Esophagus squamous epithelium (tissue), 5 donors: ENCODE results near the gene CLIC1. TPM values are rescaled to one million over a fixed set of nuclear protein-coding genes. Genes with fewer than 3 reads are reported as not detected.

Source experiments
- DNase-seq: peaks from one replicate; lab custom pipeline; 2025; lab: John Stamatoyannopoulos, UW
- H3K27ac ChIP-seq, 4 donors: fragments of 200-600 bp; sonication (generic); one replicate each; pipeline ENCODE4 v1.5.1; 2016 to 2019; ENCODE audit warnings: mild to moderate bottlenecking in 1 of 4
- H3K27me3 ChIP-seq, 4 donors: fragments of 200-600 bp; sonication (generic); 1 replicate in 3 of 4; 2 replicates in 1 of 4; pipeline versions ENCODE4 v1.5.1 to v1.6.0; 2017 to 2021; ENCODE audit warnings: antibody characterized with exemption in 1 of 4
- H3K36me3 ChIP-seq, 3 donors: fragments of 200-600 bp; sonication (generic); one replicate each; pipeline ENCODE4 v1.5.1; 2016 to 2019
- H3K4me1 ChIP-seq, 3 donors: fragments of 200-600 bp; sonication (generic); one replicate each; pipeline ENCODE4 v1.5.1; 2017 to 2019
- H3K4me3 ChIP-seq, 4 donors: fragments of 200-600 bp; sonication (generic); 1 replicate in 3 of 4; 2 replicates in 1 of 4; pipeline ENCODE4 v1.5.1; 2016 to 2019; ENCODE audit warnings: mild to moderate bottlenecking in 2 of 4, moderate library complexity in 1 of 4
- H3K9me3 ChIP-seq, 3 donors: fragments of 200-600 bp; sonication (generic); one replicate each; pipeline ENCODE4 v1.5.1; 2016 to 2019
- POLR2A ChIP-seq, 4 donors: fragments of 450-650 bp; IDR thresholded peaks; one replicate each; pipeline ENCODE4 v1.6.1; 2017; ENCODE audit warnings: antibody characterized with exemption in 4 of 4, mild to moderate bottlenecking in 4 of 4, moderate library complexity in 3 of 4
- WGBS, 2 donors: methylation state at CpG; one replicate each; pipeline ENCODE4 v1.1.5; 2018; 5-methylcytosine and 5-hydroxymethylcytosine counted together
- intact Hi-C: fragments of 100-400 bp; cut with DNase I; formaldehyde crosslinking; loops from one replicate; pipeline ENCODE4 v1.15.0; 2022
- total RNA-seq, 4 donors: library from RNA; depleted of rRNA; stranded (reverse); fragments of >200 nt; gene quantifications; one replicate each; pipeline ENCODE4 v1.1.0, GENCODE V29; 2016
- TF ChIP-seq, protein P1 (sequence below), 6 experiments: fragments of 450-650 bp in 4 of 6; fragments of 200-600 bp in 2 of 6; sonication (generic) in 2 of 6; IDR thresholded peaks; one replicate each; pipeline ENCODE4 v1.5.1; 2016 to 2019; ENCODE audit warnings: antibody characterized with exemption in 6 of 6, mild to moderate bottlenecking in 4 of 6, moderate library complexity in 4 of 6
- donor health status: DM: yes; HTN: yes; CAD: no.

The CLIC1 gene
- total RNA-seq, 4 donors from 2014 or later, result 289 to 440 (median 365) TPM

DNA sequence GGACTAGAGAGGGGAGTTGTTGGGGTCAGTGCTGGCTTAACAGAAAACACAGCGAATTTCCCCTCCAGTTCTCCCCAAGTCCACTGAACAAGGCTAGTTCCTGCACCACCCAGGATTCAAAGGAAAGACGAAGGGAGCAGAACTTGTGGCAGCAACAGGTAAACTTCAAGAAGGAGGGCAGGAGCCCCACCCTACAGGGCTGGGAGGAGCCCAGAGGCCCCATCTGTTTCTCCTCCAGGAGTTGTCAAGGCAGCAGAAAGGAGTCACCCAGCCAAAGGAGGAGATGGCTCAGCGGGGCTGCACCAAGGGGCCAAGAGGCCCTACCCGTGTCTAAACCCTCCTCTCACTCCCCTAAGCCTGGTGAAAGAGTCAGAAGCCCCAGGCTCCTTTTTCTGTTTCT, 27.9 kb upstream of the CLIC1 start:
- H3K36me3 ChIP-seq, result peaks cover 0 to 22% (median 0%) of the 10 kb centered on the region in 3 donors
- H3K4me3 ChIP-seq, result no peak overlapping the region
- WGBS, 2 donors, result 77 to 84% methylated on average over 4 of the region's 4 CpGs
- no peak overlapping the region for H3K27ac ChIP-seq
- no peak for DNase-seq
- H3K27me3 ChIP-seq, result no peaks in the 10 kb centered on the region
- TF ChIP-seq, protein P1, sequence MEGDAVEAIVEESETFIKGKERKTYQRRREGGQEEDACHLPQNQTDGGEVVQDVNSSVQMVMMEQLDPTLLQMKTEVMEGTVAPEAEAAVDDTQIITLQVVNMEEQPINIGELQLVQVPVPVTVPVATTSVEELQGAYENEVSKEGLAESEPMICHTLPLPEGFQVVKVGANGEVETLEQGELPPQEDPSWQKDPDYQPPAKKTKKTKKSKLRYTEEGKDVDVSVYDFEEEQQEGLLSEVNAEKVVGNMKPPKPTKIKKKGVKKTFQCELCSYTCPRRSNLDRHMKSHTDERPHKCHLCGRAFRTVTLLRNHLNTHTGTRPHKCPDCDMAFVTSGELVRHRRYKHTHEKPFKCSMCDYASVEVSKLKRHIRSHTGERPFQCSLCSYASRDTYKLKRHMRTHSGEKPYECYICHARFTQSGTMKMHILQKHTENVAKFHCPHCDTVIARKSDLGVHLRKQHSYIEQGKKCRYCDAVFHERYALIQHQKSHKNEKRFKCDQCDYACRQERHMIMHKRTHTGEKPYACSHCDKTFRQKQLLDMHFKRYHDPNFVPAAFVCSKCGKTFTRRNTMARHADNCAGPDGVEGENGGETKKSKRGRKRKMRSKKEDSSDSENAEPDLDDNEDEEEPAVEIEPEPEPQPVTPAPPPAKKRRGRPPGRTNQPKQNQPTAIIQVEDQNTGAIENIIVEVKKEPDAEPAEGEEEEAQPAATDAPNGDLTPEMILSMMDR (IDR thresholded peaks at IDR 0.05), result no peak
- TF ChIP-seq POLR2A (IDR thresholded peaks at IDR 0.05), result no peak
- intact Hi-C loops, result no loop called here
- peaks cover 0 to 28% (median 3%) of the 10 kb centered on the region in 3 donors for H3K4me1 ChIP-seq
- H3K9me3 ChIP-seq, result no peaks in the 10 kb centered on the region

GRCh38 chr6:31763619-31763940, 27.2 kb upstream of the CLIC1 start:
- TF ChIP-seq, protein P1 (IDR thresholded peaks at IDR 0.05), result no peak
- TF ChIP-seq POLR2A (IDR thresholded peaks at IDR 0.05), result no peak
- 0 to 30% methylated on average over 1 of the region's 1 CpG for WGBS, 2 donors
- Histone ChIP-seq H3K36me3 (peaks cover 0 to 22% (median 0%) of the 10 kb centered on the region in 3 donors), H3K4me3 (no peak overlapping the region), H3K4me1 (peaks cover 0 to 28% (median 3%) of the 10 kb centered on the region in 3 donors), H3K9me3 (no peaks in the 10 kb centered on the region), H3K27me3 (no peaks in the 10 kb centered on the region), H3K27ac (peak overlapping the region in 2 of 4 donors; percentile 33 to 49)
- no peak for DNase-seq
- intact Hi-C loops, result no loop called here

DNA sequence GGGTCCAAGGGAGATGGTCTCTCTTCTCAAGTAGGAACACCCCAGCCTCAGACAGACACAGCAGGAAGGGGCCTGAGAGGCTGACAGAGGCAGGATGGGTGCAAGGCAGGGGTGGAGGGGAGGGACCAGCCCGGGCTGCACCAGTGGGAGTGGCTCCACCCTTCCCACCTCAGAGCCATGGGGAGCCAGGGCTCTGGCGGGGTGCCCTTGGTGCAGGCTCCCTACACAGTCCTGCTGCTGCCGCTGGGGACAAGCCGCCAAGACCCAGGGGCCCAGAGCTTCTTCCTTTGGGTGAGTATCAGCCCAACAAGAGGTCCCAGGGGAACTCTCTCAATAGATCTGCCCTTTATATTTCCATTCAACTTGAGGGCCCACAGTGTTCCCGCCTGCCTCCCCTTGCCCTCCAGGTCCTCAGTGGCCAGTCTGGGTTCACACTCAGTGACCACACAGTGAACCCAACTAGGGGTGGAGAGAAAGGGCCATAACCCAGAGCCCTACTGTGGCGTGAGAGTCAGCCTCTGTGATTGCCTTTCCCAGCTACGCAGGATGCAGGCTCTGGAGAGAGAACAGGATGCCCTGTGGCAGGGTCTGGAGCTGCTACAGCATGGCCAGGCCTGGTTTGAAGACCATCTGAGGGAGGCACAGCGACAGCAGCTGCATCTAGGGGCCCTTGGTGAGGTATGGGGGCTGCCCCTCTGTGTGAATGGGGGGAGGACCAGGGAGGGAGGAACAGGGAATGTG, 26.7 kb upstream of the CLIC1 start:
- WGBS, 2 donors, result 62 to 78% methylated on average over 2 to 4 of the region's 8 CpGs
- intact Hi-C loops, result no loop called here
- Histone ChIP-seq H3K27me3 (no peaks in the 10 kb centered on the region), H3K9me3 (no peaks in the 10 kb centered on the region), H3K4me1 (peaks cover 0 to 28% (median 3%) of the 10 kb centered on the region in 3 donors), H3K4me3 (no peak overlapping the region), H3K27ac (peak overlapping the region in 2 of 4 donors; percentile 33 to 49), H3K36me3 (peaks cover 0 to 22% (median 0%) of the 10 kb centered on the region in 3 donors)
- no peak for DNase-seq
- TF ChIP-seq POLR2A (IDR thresholded peaks at IDR 0.05), result no peak
- TF ChIP-seq, protein P1 (IDR thresholded peaks at IDR 0.05), result no peak

DNA sequence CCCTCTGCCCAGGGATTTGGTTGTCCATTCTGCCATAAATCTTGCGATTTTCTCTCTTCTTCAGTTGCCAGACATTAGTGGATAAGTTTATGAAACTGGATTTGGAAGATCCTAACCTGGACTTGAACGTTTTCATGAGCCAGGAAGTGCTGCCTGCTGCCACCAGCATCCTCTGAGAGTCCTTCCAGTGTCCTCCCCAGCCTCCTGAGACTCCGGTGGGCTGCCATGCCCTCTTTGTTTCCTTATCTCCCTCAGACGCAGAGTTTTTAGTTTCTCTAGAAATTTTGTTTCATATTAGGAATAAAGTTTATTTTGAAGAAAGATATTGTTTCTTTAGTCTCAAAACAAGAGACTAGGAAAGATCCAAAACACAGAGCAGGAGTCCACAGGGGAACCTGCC, 26.0 kb upstream of the CLIC1 start, which contains the start of gene SAPCD1:
Gene SAPCD1 (plus strand): TSS at position 301 of the 400 bp plus-strand sequence. CDS start 399 bp downstream, outside the sequence.
- Histone ChIP-seq H3K36me3 (peaks cover 0 to 22% (median 0%) of the 10 kb centered on the region in 3 donors), H3K4me1 (peaks cover 0 to 28% (median 3%) of the 10 kb centered on the region in 3 donors), H3K27me3 (no peaks in the 10 kb centered on the region), H3K27ac (peak within 1 kb of the TSS in 2 of 4 donors; percentile 33 to 49), H3K9me3 (no peaks in the 10 kb centered on the region), H3K4me3 (no peak within 1 kb of the TSS)
- WGBS, 2 donors, result 67 to 77% methylated on average over 4 of the region's 4 CpGs
- no peak for DNase-seq
- intact Hi-C loops, result no loop called here
- no peak for TF ChIP-seq POLR2A (IDR thresholded peaks at IDR 0.05)
- TF ChIP-seq, protein P1 (IDR thresholded peaks at IDR 0.05), result no peak

DNA sequence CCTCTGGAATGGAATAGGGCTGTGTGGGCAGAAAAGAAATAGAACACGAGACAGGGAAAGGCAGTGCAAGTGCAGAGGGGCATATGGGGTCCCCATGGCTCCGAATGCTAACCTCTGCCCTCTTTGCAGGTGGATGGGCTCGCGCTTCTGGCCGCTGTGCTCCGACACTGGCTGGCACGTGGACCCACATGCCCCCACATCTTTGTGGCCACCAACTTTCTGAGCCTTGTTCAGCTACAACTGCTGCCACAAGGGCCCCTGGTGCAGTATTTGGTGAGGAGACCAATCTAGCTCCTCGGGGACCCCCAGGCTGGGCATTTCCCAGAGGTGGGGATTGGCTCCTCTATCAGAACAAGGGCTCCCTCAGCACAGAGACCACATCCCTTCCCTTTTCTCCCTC, 25.0 kb upstream of the CLIC1 start:
- no peak overlapping the region for H3K27ac ChIP-seq
- no peak for TF ChIP-seq POLR2A (IDR thresholded peaks at IDR 0.05)
- TF ChIP-seq, protein P1 (IDR thresholded peaks at IDR 0.05), result no peak
- no peaks in the 10 kb centered on the region for H3K9me3 ChIP-seq
- intact Hi-C loops, result no loop called here
- H3K36me3 ChIP-seq, result peaks cover 0 to 22% (median 0%) of the 10 kb centered on the region in 3 donors
- 92 to 96% methylated on average over 7 to 8 of the region's 8 CpGs for WGBS, 2 donors
- no peak for DNase-seq
- no peaks in the 10 kb centered on the region for H3K27me3 ChIP-seq
- H3K4me1 ChIP-seq, result peaks cover 0 to 25% (median 3%) of the 10 kb centered on the region in 3 donors
- H3K4me3 ChIP-seq, result no peak overlapping the region
